Natural killer cell (primary cell): ENCODE measurements around the gene MVP. TPM values are rescaled to one million over a fixed set of nuclear protein-coding genes. Genes with fewer than 3 reads are reported as not detected.

Experiments
- ATAC-seq, 3 donors: fragments of 150-1000 bp in 2 of 3; fragments of 200-7000 bp in 1 of 3; cut with Tn5 transposase; 1 replicate in 1 of 3; 2 replicates in 2 of 3; pipeline ENCODE4 v1.10.0; 2021; ENCODE audit warnings: mild to moderate bottlenecking in 2 of 3, moderate library complexity in 2 of 3
- DNase-seq, 2 donors: peaks; one replicate each; pipeline versions ENCODE4 v3.0.0 to v3.0.0-alpha.2; 2013 to 2021; ENCODE audit warnings: mixed read lengths in 1 of 2
- H3K27ac ChIP-seq: one replicate; pipeline ENCODE4 v1.5.1; 2013; ENCODE audit warnings: mild to moderate bottlenecking, low read length
- H3K27me3 ChIP-seq: one replicate; pipeline ENCODE4 v1.6.1; 2013; ENCODE audit warnings: low read length; ENCODE audit not compliant: control insufficient read depth, insufficient read depth
- H3K36me3 ChIP-seq: one replicate; pipeline ENCODE4 v1.6.1; 2013; ENCODE audit warnings: low read length; ENCODE audit not compliant: control insufficient read depth, insufficient read depth
- H3K4me1 ChIP-seq: one replicate; pipeline ENCODE4 v1.6.1; 2013; ENCODE audit warnings: low read length; ENCODE audit not compliant: control insufficient read depth, insufficient read depth
- H3K4me3 ChIP-seq: one replicate; pipeline ENCODE4 v1.5.1; 2013; ENCODE audit warnings: low read length
- H3K9me3 ChIP-seq: one replicate; pipeline ENCODE4 v1.6.1; 2013; ENCODE audit warnings: low read length; ENCODE audit not compliant: control insufficient read depth, insufficient read depth
- H3K27ac Mint-ChIP-seq, 2 donors: one replicate each; pipeline ENCODE4 v1.8.0; 2022; ENCODE audit warnings: mild to moderate bottlenecking in 2 of 2, mixed read lengths in 2 of 2, moderate library complexity in 1 of 2
- H3K27me3 Mint-ChIP-seq, 2 donors: one replicate each; pipeline ENCODE4 v1.8.0; 2022; ENCODE audit warnings: low read depth in 2 of 2, mixed read lengths in 2 of 2
- H3K36me3 Mint-ChIP-seq: one replicate; pipeline ENCODE4 v1.8.0; 2022; ENCODE audit warnings: mixed read lengths
- H3K4me1 Mint-ChIP-seq, 2 donors: one replicate each; pipeline ENCODE4 v1.8.0; 2022; ENCODE audit warnings: mixed read lengths in 2 of 2
- H3K4me3 Mint-ChIP-seq: one replicate; pipeline ENCODE4 v1.8.0; 2022; ENCODE audit warnings: mild to moderate bottlenecking, moderate library complexity, mixed read lengths
- H3K9me3 Mint-ChIP-seq, 2 donors: one replicate each; pipeline ENCODE4 v1.8.0; 2022; ENCODE audit warnings: mixed read lengths in 2 of 2
- CTCF ChIP-seq: fragments of 200-600 bp; IDR thresholded peaks from one replicate; pipeline ENCODE4 v1.8.0; 2022; ENCODE audit warnings: antibody characterized with exemption
- WGBS: methylation state at CpG from one replicate; pipeline ENCODE4 v1.1.7; 2013; ENCODE audit warnings: missing lambda C conversion rate; ENCODE audit not compliant: insufficient coverage; 5-methylcytosine and 5-hydroxymethylcytosine counted together
- intact Hi-C: fragments of 100-400 bp; cut with micrococcal nuclease; formaldehyde crosslinking; loops from one replicate; pipeline ENCODE4 v1.14.2; 2022
- total RNA-seq, 4 donors: library from RNA; stranded (reverse); fragments of 120-200 nt in 1 of 4; gene quantifications; one replicate each; pipeline versions ENCODE4 v1.2.3 to v1.2.4, GENCODE V29; 2013 to 2022

Gene MVP
- total RNA-seq, 3 donors from 2014 or later (not counting 1 experiment from before 2014, with no cell fraction given), result 154 to 168 (median 163) TPM

DNA sequence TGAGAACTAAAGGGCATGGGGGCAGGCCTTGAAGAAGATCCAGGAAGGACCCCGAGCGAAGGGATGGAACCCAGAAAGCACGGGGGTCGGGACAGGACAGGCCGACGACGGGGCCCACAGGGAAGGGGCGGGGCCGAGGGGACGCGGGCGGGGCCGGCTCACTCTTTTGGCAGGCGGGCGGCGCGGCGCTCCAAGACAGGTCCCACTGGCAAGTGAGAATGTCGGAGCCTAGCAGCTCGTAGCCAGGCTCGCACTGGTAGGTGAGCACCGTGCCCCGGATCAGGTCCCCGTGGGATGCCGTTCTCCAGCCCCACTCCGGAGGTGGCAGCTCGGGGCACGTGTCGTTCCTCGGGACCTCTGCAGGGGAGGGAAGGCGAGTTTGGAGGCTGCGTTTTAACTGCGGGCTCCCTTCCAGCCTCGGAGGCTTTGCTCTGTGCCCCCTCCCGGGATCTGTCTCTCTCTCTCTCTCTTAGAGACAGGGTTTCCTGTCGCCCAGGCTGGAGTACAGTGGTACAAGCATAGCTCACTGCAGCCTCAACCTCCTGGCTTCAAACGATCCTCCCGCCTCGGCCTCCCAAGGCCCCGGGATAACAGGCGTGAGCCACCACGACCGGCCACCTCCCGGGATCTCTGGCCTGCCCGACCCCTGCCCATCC lies 56.5 kb downstream of the MVP start:
- peaks cover 18% of the 10 kb centered on the region in 2 donors for H3K27me3 Mint-ChIP-seq
- Histone ChIP-seq H3K36me3 (no peaks in the 10 kb centered on the region), H3K27ac (no peak overlapping the region), H3K9me3 (no peaks in the 10 kb centered on the region), H3K27me3 (peaks cover 20% of the 10 kb centered on the region), H3K4me3 (no peak overlapping the region), H3K4me1 (peaks cover 18% of the 10 kb centered on the region)
- H3K27ac Mint-ChIP-seq, result no peak overlapping the region
- peak in 2 of 3 donors; percentile 42 to 58 for ATAC-seq
- peak overlapping the region; percentile 74 for H3K4me3 Mint-ChIP-seq
- intact Hi-C loops, result no loop called here
- TF ChIP-seq CTCF, result no peak
- 8% methylated on average over 45 of the region's 45 CpGs for WGBS
- H3K4me1 Mint-ChIP-seq, result peaks cover 7 to 24% of the 10 kb centered on the region in 2 donors
- H3K36me3 Mint-ChIP-seq, result no peaks in the 10 kb centered on the region
- peak in 1 of 2 donors; percentile 45 for DNase-seq
- H3K9me3 Mint-ChIP-seq, result no peaks in the 10 kb centered on the region

DNA sequence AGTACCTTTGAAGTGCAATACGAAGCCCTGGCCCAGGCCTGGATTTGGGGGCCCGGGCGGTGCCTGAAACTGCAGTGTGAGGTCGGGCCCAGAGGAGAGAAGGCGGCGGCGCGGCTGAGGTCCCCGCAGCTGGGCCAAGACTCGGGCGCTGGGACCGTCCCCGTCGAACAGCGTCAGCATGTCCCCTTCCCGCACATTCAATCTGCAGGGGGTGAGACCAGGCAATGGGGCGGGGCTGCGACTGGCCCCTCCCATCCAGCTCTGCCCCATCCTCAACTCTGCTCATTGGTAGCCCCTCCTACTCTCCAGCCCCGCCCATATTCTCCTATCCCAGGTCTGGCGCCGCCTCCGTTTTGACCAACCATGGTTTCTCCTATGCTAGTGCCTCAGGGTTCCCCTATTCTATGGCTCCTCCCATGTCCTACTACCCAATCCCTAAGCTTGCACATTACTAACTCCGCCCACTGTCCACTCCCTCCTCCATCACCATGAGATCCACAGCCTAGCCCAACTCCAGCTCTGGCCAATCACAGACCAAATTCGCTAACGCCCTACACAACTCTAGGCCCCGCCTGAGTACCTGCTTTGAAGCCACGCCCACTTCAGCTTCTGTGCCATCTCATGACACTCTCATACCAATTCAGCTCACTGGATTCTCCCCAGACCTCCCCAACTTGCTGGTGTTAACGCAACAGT lies 57.2 kb downstream of the MVP start:
- DNase-seq, result peak in 1 of 2 donors; percentile 62
- Mint-ChIP-seq H3K4me3 (peak overlapping the region; percentile 74), H3K36me3 (no peaks in the 10 kb centered on the region), H3K9me3 (no peaks in the 10 kb centered on the region), H3K27me3 (peaks cover 18% of the 10 kb centered on the region in 2 donors), H3K4me1 (peaks cover 7 to 24% of the 10 kb centered on the region in 2 donors), H3K27ac (no peak overlapping the region)
- H3K9me3 ChIP-seq, result no peaks in the 10 kb centered on the region
- WGBS, result 24% methylated on average over 28 of the region's 28 CpGs
- no peak for TF ChIP-seq CTCF
- intact Hi-C loops, result no loop called here
- no peak overlapping the region for H3K4me3 ChIP-seq
- H3K4me1 ChIP-seq, result peaks cover 18% of the 10 kb centered on the region
- no peaks in the 10 kb centered on the region for H3K36me3 ChIP-seq
- H3K27me3 ChIP-seq, result peaks cover 20% of the 10 kb centered on the region
- no peak overlapping the region for H3K27ac ChIP-seq
- peak; percentile 66 to 75 (median 72) for ATAC-seq

- Mint-ChIP-seq H3K36me3 (no peaks in the 10 kb centered on the region), H3K27ac (no peak overlapping the region), H3K27me3 (peaks cover 18 to 22% of the 10 kb centered on the region in 2 donors), H3K9me3 (no peaks in the 10 kb centered on the region), H3K4me1 (peaks cover 7 to 24% of the 10 kb centered on the region in 2 donors), H3K4me3 (no peak overlapping the region)
- DNase-seq (no peak), ATAC-seq (no peak)
- WGBS, result 95% methylated on average over 11 of the region's 14 CpGs
- intact Hi-C loops, result no loop called here
- Histone ChIP-seq H3K4me1 (peaks cover 18% of the 10 kb centered on the region), H3K27ac (no peak overlapping the region), H3K36me3 (no peaks in the 10 kb centered on the region), H3K9me3 (no peaks in the 10 kb centered on the region), H3K4me3 (no peak overlapping the region), H3K27me3 (peaks cover 20% of the 10 kb centered on the region)
- no peak for TF ChIP-seq CTCF
Measured at GRCh38 chr16:29878172-29878571, 57.9 kb downstream of the MVP start.
